ENCODE data around the gene CYLD. TPM values are rescaled to one million over a fixed set of nuclear protein-coding genes. Genes with fewer than 3 reads are reported as not detected.

The CYLD gene
- total and polyA plus RNA-seq, 12 donors, result 10.3 to 61.7 (median 37.1) TPM

GRCh38 chr16:50789757-50790156 is 47.9 kb downstream of the CYLD start:
- ATAC-seq (no peak), DNase-seq (no peak)
- TF ChIP-seq CTCF (IDR thresholded peaks at IDR 0.05), result no peak
- H3K4me1 ChIP-seq, result no peaks in the 10 kb centered on the region
- H3K36me3 ChIP-seq, result peaks cover 0 to 100% (median 41%) of the 10 kb centered on the region in 9 donors
- H3K4me3 ChIP-seq, result no peak overlapping the region
- H3K9me3 ChIP-seq, result peaks cover 0 to 12% (median 2%) of the 10 kb centered on the region in 11 donors
- H3K27me3 ChIP-seq, result no peaks in the 10 kb centered on the region
- H3K27ac ChIP-seq, result no peak overlapping the region
- intact Hi-C loops (cut with DNase I), result no loop called here

GRCh38 chr16:50791522-50791921 is 49.6 kb downstream of the CYLD start:
- Histone ChIP-seq H3K36me3 (peaks cover 0 to 100% (median 57%) of the 10 kb centered on the region in 9 donors), H3K27me3 (no peaks in the 10 kb centered on the region), H3K4me1 (no peaks in the 10 kb centered on the region), H3K9me3 (peaks cover 0 to 12% (median 2%) of the 10 kb centered on the region in 11 donors), H3K4me3 (no peak overlapping the region), H3K27ac (no peak overlapping the region)
- TF ChIP-seq CTCF (IDR thresholded peaks at IDR 0.05), result no peak
- no peak for DNase-seq
- 96 to 98% methylated on average over 2 of the region's 2 CpGs for WGBS, 2 donors
- intact Hi-C loops (cut with DNase I), result no loop called here
- no peak for ATAC-seq

- H3K9me3 ChIP-seq, result no peaks in the 10 kb centered on the region
- ATAC-seq (no peak), DNase-seq (no peak)
- H3K4me1 ChIP-seq, result no peaks in the 10 kb centered on the region
- WGBS, 2 donors, result 95 to 100% methylated on average over 1 of the region's 1 CpG
- intact Hi-C loops (cut with DNase I), result no loop called here
- no peak for TF ChIP-seq CTCF (IDR thresholded peaks at IDR 0.05)
- peaks cover 0 to 90% (median 49%) of the 10 kb centered on the region in 9 donors for H3K36me3 ChIP-seq
- no peak overlapping the region for H3K4me3 ChIP-seq
- H3K27ac ChIP-seq, result no peak overlapping the region
- no peaks in the 10 kb centered on the region for H3K27me3 ChIP-seq
Observed at GRCh38 chr16:50796829-50797228, 54.9 kb downstream of the CYLD start.

GRCh38 chr16:50797456-50797855 is 55.6 kb downstream of the CYLD start:
- TF ChIP-seq CTCF (IDR thresholded peaks at IDR 0.05), result no peak
- WGBS, 2 donors, result 93 to 97% methylated on average over 2 of the region's 2 CpGs
- Histone ChIP-seq H3K27me3 (no peaks in the 10 kb centered on the region), H3K36me3 (peaks cover 0 to 86% (median 49%) of the 10 kb centered on the region in 9 donors), H3K9me3 (no peaks in the 10 kb centered on the region), H3K27ac (no peak overlapping the region), H3K4me3 (no peak overlapping the region), H3K4me1 (no peaks in the 10 kb centered on the region)
- DNase-seq (no peak), ATAC-seq (no peak)
- intact Hi-C loops (cut with DNase I), result no loop called here
